ENCODE measurements around the gene WBP2NL. TPM values are rescaled to one million over a fixed set of nuclear protein-coding genes. Genes with fewer than 3 reads are reported as not detected.

The WBP2NL gene
- total RNA-seq, 1 donor from 2014 or later = 2.0 TPM

- H3K4me3 ChIP-seq = no peak overlapping the region
- no peak for TF ChIP-seq POLR2A (IDR thresholded peaks at IDR 0.05)
- H3K27ac ChIP-seq = no peak overlapping the region
- no peak for DNase-seq (ENCODE audit: extremely low spot score in 2 of 2)
- no peaks in the 10 kb centered on the region for H3K36me3 ChIP-seq
- no peaks in the 10 kb centered on the region for H3K27me3 ChIP-seq
- H3K9me3 ChIP-seq = no peaks in the 10 kb centered on the region
- no peaks in the 10 kb centered on the region for H3K4me1 ChIP-seq
- intact Hi-C loops (cut with DNase I) = no loop called here
Observed at GRCh38 chr22:41968601-41969000, 30.0 kb upstream of the WBP2NL start.

DNA sequence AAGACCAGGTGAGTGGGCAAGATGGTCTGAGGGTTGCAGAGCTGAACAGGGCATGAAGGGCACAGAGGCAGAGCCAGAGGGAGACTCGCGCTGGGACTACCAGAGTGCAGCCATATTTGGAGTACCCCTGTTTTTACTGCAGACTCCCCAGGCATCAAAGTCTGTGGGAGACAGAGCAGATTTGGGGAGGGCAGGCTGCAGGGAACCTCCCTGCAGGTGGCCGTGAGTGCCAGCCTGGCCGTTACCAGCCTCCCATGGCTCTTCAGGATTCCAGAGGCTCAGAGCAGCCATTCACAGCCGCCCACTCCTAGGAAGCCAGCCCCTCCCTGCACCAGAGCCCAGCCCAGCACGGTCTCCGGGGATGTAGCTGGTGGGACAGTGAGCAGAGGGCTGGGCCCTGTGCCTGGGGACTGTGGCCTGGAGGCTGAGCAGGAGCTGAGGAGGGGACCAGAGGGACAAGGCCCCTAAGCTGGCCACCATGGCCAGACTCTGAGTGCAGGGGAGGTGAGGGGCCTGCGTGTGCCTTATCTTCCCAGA, 29.4 kb upstream of the WBP2NL start, which contains the start of gene SEPTIN3:
Gene SEPTIN3 (plus strand): TSS at position 334 of the 537 bp plus-strand sequence. CDS start 2,050 bp downstream, outside the sequence.
- intact Hi-C loops (cut with DNase I) = no loop called here
- no peaks in the 10 kb centered on the region for H3K9me3 ChIP-seq
- DNase-seq (ENCODE audit: extremely low spot score in 2 of 2) = no peak
- no peak within 1 kb of the TSS for H3K27ac ChIP-seq
- H3K4me3 ChIP-seq = no peak within 1 kb of the TSS
- H3K36me3 ChIP-seq = no peaks in the 10 kb centered on the region
- H3K4me1 ChIP-seq = no peaks in the 10 kb centered on the region
- TF ChIP-seq POLR2A (IDR thresholded peaks at IDR 0.05) (no peak), CTCF (IDR thresholded peaks at IDR 0.05) (no peak), POLR2AphosphoS5 (IDR thresholded peaks at IDR 0.05; ENCODE audit: insufficient read depth in 1 of 2, low read depth in 1 of 2) (no peak)
- H3K27me3 ChIP-seq = no peaks in the 10 kb centered on the region

- no peaks in the 10 kb centered on the region for H3K4me1 ChIP-seq
- no peak overlapping the region for H3K4me3 ChIP-seq
- DNase-seq (ENCODE audit: extremely low spot score in 2 of 2) = no peak
- no peak overlapping the region for H3K27ac ChIP-seq
- intact Hi-C loops (cut with DNase I) = no loop called here
- H3K27me3 ChIP-seq = no peaks in the 10 kb centered on the region
- no peak for TF ChIP-seq POLR2AphosphoS5 (IDR thresholded peaks at IDR 0.05; ENCODE audit: insufficient read depth in 1 of 2, low read depth in 1 of 2)
- no peak for TF ChIP-seq CTCF (IDR thresholded peaks at IDR 0.05)
- TF ChIP-seq POLR2A (IDR thresholded peaks at IDR 0.05) = no peak
- no peaks in the 10 kb centered on the region for H3K36me3 ChIP-seq
- H3K9me3 ChIP-seq = no peaks in the 10 kb centered on the region
Observed at GRCh38 chr22:41970601-41971000, 28.0 kb upstream of the WBP2NL start.

- DNase-seq (ENCODE audit: extremely low spot score in 2 of 2) = no peak
- no peak for TF ChIP-seq POLR2AphosphoS5 (IDR thresholded peaks at IDR 0.05; ENCODE audit: insufficient read depth in 1 of 2, low read depth in 1 of 2)
- TF ChIP-seq POLR2A (IDR thresholded peaks at IDR 0.05) = no peak
- no peak for TF ChIP-seq CTCF (IDR thresholded peaks at IDR 0.05)
- H3K9me3 ChIP-seq = no peaks in the 10 kb centered on the region
- no peak overlapping the region for H3K4me3 ChIP-seq
- H3K27me3 ChIP-seq = no peaks in the 10 kb centered on the region
- H3K27ac ChIP-seq = no peak overlapping the region
- intact Hi-C loops (cut with DNase I) = no loop called here
- H3K36me3 ChIP-seq = no peaks in the 10 kb centered on the region
- H3K4me1 ChIP-seq = peaks cover 7% of the 10 kb centered on the region
Observed at GRCh38 chr22:41971431-41971830, 27.2 kb upstream of the WBP2NL start.

- Histone ChIP-seq H3K27me3 (peaks cover 3% of the 10 kb centered on the region), H3K9me3 (no peaks in the 10 kb centered on the region), H3K4me1 (peaks cover 15% of the 10 kb centered on the region), H3K36me3 (no peaks in the 10 kb centered on the region), H3K27ac (no peak overlapping the region), H3K4me3 (no peak overlapping the region)
- intact Hi-C loops (cut with DNase I) = no loop called here
- no peak for DNase-seq (ENCODE audit: extremely low spot score in 2 of 2)
- TF ChIP-seq POLR2A (IDR thresholded peaks at IDR 0.05) = no peak
- no peak for TF ChIP-seq POLR2AphosphoS5 (IDR thresholded peaks at IDR 0.05; ENCODE audit: insufficient read depth in 1 of 2, low read depth in 1 of 2)
- TF ChIP-seq CTCF (IDR thresholded peaks at IDR 0.05) = no peak
Observed at GRCh38 chr22:41974691-41975290, 23.8 kb upstream of the WBP2NL start.

Measured in vagina (tissue), 2 donors.